GM19238 (cell line): ENCODE measurements around the gene ROBO1.

ENCODE experiments used
- DNase-seq: peaks from one replicate; pipeline ENCODE4 v3.0.0; 2011; ENCODE audit warnings: low spot score; ENCODE audit not compliant: insufficient read length

Gene ROBO1

GRCh38 chr3:78857494-78858111 is 910.2 kb downstream of the ROBO1 start:
- no peak for DNase-seq

DNA sequence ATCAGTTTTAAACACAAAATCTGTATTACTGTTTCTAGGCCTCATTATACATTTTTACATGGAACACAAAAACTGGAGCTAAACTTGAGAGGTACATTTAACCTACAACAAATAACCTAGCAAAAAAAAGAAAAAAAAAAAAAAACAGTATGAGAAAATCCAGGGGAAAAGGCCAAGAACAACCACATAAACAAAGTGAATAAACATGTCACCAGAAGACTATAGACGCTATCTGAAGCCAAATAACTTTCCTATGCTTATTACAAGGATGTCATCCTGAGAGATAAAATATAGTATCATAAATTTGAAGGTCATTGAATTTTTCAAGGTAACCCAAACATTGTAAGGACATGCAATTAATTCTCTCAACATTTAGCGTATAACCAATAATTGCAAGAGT is 911.6 kb downstream of the ROBO1 start:
- no peak for DNase-seq

- DNase-seq: no peak
Measured at GRCh38 chr3:78855190-78855589, 912.6 kb downstream of the ROBO1 start.

- DNase-seq: no peak
Measured at GRCh38 chr3:78848392-78849288, 919.2 kb downstream of the ROBO1 start.

DNA sequence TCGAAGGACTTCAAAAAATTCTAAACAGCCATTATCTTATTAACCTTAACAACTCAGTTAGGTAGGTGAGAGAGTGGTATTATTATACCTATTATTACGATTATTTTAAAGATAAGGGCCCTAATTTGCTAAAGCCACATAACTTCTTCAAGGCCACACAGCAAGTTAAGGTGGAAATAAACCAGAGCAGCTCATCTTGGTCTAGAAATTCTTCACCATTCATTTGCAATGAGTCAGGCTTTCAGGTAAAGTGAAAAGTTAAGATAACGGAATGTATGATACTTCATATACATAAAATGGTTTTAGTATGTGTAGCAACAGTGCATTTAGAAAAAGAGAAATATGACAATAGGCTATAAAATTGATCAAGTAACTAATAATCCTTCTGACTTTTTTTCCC is 920.2 kb downstream of the ROBO1 start:
- DNase-seq: no peak

DNA sequence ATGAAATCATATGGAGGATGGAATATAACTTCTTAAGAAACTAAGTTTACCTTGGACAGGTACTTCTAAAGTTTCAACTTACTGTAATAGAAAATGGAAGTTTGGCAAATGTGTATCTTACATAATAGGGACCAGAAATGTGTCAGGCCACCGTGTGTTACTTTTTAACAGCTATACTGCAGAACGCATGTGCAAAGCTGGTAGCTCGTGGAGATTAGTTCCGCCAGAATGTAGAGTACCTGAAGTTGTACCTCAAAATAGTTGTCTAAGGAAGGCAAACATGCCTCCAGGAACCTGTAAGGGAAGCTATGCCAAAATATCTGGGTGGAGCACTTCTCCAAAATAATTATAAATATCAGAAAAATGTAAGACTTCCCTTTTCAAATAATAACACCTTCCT is 920.6 kb downstream of the ROBO1 start:
- DNase-seq: no peak

DNA sequence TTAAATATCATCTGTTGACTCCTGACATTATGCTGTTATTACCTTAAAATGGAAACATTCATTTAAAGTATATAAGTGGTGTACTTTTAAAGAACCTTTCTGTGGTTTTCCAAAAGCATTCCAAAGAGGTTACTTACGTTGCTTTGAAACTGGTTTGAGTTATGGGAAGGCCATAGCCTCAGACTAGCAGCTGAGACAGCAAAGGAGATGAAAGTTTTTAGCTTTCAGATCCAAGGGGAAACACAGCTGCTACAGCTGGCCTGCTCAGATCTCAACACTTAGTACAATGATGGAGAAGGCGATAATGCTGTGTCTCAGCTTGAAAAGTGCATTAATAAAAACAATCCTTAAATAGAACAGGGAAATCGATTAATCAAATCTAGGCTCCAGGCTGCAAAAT is 921.1 kb downstream of the ROBO1 start:
- no peak for DNase-seq

- no peak for DNase-seq
Measured at GRCh38 chr3:78845605-78846004, 922.2 kb downstream of the ROBO1 start.

- DNase-seq: no peak
Measured at GRCh38 chr3:78844307-78844706, 923.5 kb downstream of the ROBO1 start.

- no peak for DNase-seq
Measured at GRCh38 chr3:78839693-78840092, 928.1 kb downstream of the ROBO1 start.

DNA sequence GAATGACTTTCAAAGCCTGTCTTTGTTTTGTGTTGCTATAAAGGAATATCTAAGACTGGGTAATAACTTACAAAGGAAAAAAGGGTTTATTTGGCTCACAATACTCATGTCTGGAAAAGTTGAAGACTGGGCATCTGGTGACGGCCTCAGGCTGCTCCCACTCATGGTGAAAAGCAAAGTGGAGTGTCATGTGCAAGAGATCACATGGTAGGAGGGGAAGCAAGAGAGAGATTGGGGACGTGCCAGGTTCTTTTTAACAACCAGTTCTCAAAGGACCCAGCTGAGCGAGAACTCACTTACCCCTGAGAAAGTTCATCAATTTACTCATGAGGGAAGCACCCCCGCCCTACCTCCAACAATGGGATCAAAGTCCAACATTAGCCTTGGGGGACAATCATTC is 929.4 kb downstream of the ROBO1 start:
- DNase-seq: no peak

DNA sequence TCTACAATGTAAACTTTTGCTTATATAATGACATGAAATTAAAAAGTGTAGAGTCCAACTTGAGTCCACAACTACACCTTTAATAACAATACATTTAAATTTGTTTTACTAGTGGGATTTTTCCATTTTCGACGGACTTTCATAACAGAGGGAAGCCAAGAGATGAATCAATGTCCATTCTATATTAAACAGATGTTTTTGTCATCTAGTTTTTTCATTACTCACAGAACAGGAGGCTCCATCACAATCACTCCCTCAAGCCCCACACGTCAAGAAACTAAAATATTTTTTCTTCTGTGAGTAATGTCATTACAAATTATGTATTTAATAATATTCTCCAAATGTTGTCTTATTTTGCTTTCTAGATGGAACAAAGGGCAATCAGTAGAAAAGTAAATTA is 932.9 kb downstream of the ROBO1 start:
- DNase-seq: no peak

GRCh38 chr3:78832785-78833204 is 935.0 kb downstream of the ROBO1 start:
- DNase-seq: no peak

GRCh38 chr3:78831446-78831972 is 936.3 kb downstream of the ROBO1 start:
- no peak for DNase-seq

- no peak for DNase-seq
Measured at GRCh38 chr3:78830470-78830869, 937.3 kb downstream of the ROBO1 start.

- DNase-seq: no peak
Measured at GRCh38 chr3:78827618-78828017, 940.2 kb downstream of the ROBO1 start.

DNA sequence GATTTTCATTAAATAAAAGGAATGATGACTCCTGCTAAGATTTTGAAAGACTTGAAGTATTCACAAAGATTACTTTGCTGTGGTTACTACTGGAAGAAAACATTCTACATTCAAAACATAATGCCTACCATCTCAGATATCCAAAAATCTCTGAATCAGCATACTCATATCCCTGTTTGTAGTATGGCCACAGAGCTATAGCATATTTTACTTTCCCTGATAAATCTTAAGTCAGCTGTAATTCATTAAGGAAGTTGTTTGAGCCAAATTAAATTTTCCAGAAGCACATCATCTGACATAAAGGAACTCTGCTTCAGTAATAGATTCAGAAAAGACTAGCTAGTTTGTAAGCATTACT is 942.0 kb downstream of the ROBO1 start:
- DNase-seq: no peak

DNA sequence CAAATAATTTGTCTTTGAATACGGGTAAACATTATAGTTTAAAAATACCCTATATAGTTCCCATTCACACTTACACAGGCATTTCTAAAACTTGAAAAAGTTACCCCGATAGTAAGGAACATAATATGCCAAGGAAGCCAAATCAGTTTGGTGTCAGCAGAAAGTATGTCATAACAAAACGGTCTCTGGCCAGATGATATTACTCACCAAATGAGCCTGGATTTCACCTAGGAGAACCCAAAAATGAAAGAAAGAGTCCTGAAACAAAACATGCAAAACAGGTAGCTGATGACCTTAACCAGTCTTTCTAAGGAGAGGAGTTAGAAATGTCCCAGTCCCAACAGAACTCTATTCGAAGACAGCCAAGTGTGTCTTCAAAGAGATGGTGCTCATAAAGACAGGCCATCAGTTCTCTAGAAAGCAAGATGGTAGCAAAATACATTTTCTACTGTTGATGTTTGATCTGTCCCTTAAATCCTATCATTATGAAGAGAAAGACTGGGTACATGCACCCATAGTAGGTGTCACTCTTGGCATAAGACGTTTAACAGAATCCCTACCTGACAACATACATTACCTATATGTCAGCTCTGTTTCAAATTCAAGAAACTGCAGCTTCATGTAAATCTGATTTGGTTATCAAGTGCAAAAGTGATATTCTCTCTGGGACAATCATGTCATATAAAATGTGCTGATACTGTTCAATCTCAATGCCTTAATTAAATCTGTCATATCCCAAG is 942.5 kb downstream of the ROBO1 start:
- no peak for DNase-seq

GRCh38 chr3:78823859-78824258 is 943.9 kb downstream of the ROBO1 start:
- no peak for DNase-seq

DNA sequence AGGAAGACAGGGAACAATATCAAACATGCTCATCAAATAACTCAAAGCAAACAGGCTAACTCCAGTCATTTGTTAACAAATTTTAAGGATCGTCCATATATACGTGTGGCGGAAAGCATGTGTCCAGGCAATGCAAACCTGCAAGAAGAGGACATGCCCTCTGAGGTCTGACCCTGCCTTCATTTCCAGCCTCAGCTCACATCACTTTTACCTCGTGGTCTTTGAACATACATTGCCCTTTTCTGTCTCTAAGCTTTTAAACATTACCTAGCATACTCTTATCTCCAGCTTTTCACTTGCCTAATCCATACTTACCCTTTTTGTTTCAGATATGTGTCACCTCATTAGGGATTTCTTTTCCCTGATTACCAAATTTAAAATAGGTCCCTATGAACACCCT is 944.4 kb downstream of the ROBO1 start:
- DNase-seq: no peak

GRCh38 chr3:78822726-78823125 is 945.1 kb downstream of the ROBO1 start:
- DNase-seq: no peak

DNA sequence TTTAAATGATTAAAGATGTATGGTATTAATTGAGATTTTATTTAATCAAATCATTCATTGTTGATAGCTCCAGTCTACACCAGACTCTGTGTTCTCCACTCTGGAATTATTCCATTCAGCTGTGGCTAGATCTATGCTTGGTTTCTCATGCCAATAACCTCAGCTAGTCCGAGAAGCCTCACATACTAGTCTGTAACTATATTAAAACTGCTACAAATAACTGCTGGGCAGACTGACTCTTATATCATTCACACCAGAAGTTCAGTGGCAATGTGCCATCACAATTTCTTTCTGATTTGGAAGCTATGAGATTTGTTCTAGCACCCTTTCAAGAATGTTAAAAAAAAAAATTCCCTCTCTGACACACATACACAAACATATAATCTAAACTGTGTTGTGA is 947.3 kb downstream of the ROBO1 start:
- no peak for DNase-seq
